GM21576 (cell line): ENCODE data around the gene PDLIM5.

Experiments used
- ATAC-seq: cut with Tn5 transposase; IDR thresholded peaks from one replicate; pipeline ENCODE4 v1.9.1; 2021; ENCODE audit warnings: mild to moderate bottlenecking, moderate library complexity; ENCODE audit not compliant: unreplicated experiment

PDLIM5 gene

DNA sequence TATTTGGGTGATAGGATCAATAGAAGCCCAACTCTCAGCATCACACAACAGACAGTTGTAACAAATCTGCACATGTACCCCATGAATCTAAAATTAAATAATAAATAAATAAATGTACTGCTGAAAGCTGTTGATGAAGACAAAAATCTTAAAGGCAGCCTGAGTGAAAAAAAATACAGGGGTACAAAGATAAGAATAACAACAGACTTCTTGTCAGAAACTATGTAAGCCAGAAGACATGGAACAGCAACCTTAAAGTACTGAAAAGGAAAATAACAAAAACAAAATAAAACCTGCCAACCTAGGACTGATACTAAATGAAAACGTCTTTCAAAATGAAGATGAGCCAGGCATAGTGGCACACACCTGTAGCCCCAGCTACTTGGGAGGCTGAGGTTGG, 25.0 kb upstream of the PDLIM5 start:
- no peak for ATAC-seq

DNA sequence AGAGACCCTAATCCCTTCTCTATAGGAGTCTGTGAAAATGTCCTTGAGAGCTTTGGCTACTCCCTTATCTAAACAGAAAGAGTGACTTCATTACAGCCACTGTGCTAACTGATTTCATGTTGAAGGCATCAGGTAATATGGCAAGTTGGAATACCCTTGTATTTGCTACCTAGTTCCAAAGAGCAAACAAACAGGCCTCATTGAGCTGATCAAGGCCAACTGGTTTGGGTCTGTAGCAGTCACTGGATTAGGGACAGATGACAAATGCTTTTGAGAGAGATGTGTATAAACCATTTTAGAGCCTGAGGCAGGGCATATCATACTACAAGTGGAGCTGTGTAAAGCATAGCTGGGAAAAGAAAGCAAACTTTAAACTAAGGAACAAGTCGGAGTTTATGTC, 22.9 kb upstream of the PDLIM5 start:
- no peak for ATAC-seq

GRCh38 chr4:94430406-94430805, 21.3 kb upstream of the PDLIM5 start:
- ATAC-seq: no peak

GRCh38 chr4:94431388-94431787, 20.4 kb upstream of the PDLIM5 start:
- no peak for ATAC-seq

- no peak for ATAC-seq
Measured at GRCh38 chr4:94434505-94434904, 17.2 kb upstream of the PDLIM5 start.

DNA sequence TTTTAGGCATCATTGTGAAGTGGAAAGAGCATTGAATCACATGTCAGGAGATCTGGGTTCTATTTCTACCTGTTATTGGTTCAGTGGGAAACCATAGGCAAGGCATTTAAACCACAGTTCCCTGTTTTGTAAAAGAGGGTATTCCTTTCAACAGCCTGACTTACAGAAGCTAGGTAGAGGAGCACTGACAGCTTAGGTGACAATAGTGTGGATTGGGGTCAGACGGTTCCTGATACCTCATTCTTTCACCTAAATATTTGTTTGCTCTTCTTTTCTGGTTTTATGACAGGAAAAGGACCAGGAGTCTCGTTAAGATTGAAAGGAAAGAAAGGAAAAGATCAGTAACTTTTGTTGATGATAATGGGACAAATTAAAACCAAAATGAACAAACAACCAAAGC, 15.9 kb upstream of the PDLIM5 start:
- no peak for ATAC-seq

GRCh38 chr4:94436512-94436911, 15.2 kb upstream of the PDLIM5 start:
- ATAC-seq: no peak

GRCh38 chr4:94439606-94440005, 12.1 kb upstream of the PDLIM5 start:
- ATAC-seq: no peak

GRCh38 chr4:94441838-94442237, 9.9 kb upstream of the PDLIM5 start:
- ATAC-seq: no peak

- ATAC-seq: no peak
Measured at GRCh38 chr4:94442251-94442650, 9.5 kb upstream of the PDLIM5 start.

DNA sequence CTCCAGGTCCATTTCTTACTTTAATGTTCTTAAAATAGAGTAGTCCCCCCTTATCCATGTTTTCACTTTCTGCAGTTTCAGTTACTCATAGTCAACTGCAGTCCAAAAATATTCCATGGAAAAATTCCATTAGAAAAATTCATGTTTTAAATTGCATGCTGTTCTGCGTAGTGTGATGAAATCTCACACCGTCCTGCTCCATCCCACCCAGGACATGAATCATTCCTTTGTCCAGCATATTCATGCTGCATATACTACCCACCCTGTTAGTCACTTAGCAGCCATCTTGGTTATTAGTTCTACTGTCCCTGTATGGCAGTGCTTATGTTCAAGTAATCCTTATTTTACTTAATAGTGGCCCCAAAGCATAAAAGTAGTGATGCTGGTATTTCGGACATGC, 5.4 kb upstream of the PDLIM5 start:
- ATAC-seq: no peak

GRCh38 chr4:94447754-94448411, 3.9 kb upstream of the PDLIM5 start:
- ATAC-seq: no peak

- ATAC-seq: no peak
Measured at GRCh38 chr4:94448815-94449375, 2.8 kb upstream of the PDLIM5 start.

GRCh38 chr4:94451051-94451694, 569 bp upstream of the PDLIM5 start:
- ATAC-seq: no peak

DNA sequence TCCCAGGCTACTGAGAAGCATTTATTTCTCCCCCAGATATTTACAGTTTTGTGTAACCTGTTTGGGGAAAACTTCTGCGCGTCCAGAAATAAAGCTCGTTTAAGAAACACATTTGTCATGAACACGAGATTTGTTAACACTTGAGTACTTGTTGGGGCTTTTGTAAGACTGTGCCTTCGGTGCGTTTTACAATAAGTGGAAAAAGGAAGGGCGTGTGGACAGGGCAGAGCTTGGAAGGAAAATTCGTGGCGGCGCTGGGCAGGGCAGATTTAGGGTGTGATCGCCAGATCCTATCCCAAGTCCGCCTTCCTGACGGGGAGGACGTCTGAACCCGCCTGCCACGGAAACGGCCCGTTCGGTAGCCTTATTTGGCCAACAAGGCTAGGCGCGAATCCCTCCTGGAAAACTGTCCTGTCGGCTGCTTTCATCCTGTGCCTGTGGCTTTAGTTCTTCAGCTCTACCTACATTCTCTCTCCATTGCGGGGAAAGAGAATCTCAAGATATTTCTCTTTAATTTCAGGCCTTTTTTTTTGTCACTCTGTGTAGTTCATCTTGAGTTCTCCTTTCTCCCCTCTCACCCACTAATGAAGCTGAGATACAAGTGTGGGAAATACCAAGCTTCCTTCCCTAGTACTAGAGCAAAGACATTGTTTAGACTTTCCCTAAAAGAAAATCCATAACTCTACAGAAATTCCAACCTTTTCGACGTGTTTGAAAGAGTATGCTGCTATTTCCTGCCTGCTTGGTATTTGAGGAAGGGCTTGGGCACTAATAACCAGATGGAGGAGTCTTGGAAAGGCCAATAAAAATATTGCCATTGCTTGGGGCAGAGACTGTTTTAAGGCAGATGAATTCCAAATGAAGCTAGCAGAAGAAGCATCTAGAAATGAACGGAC, 982 bp downstream of the PDLIM5 start:
- no peak for ATAC-seq

- ATAC-seq: no peak
Measured at GRCh38 chr4:94453391-94453963, 1.7 kb downstream of the PDLIM5 start.

- no peak for ATAC-seq
Measured at GRCh38 chr4:94454405-94454804, 2.7 kb downstream of the PDLIM5 start.

- no peak for ATAC-seq
Measured at GRCh38 chr4:94455081-94455480, 3.3 kb downstream of the PDLIM5 start.

DNA sequence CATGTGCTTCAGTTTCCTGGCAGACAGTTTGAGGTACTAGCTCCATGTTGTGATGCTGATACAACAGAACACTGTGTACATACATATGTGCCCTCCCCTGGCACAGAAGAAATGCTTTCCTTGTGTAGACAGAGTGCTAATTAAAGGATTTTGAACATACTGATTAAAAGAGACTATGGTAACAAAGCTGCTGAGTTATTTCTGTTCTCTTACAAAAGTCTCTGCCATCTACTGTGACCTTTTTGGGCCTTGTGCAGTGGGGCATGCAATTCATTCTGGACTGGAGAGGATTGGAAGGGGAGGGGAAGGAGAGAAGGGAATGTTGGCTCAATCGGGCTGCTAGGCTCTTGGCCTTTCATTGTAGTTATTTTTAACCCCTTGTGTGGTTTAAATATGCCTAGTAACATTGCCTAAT, 6.0 kb downstream of the PDLIM5 start:
- no peak for ATAC-seq

- no peak for ATAC-seq
Measured at GRCh38 chr4:94458682-94459081, 6.9 kb downstream of the PDLIM5 start.

DNA sequence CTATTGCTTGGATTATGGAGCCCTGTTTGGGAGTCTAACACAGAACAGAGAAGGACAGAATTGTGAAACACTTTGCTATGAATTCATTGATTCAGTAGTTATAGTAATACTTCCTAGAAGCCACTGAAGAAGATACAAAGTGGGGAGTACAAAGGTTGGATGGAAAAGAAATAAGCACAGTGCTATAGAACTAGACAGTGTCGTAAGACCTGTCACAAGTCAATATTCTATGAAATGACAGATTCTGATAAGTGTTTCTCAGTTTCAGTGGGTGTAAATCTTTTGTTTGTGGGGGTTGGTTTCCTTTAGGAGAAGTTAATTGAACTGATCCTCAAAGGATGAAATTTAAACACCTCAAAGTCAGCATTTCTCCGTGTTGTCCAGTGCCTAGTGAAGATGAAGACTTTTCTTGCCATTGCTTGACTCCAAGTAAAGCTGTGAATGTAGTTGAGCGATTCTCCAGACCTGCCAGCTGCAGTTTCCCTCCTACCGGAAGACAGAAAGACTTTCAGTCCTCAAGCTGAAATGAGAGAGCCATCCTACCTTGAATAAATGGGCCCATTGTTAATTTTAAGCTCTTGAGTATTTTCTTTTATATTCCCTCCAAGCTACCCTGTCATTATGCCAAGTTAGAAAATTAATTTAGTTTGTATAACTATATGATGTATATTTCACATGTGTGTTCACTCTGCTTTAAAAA, 7.9 kb downstream of the PDLIM5 start:
- ATAC-seq: no peak
